ENCODE results near the gene FOSL2.
A peak's percentile ranks its signal among the peaks of the same experiment; 100 is the strongest.

Gene FOSL2

DNA sequence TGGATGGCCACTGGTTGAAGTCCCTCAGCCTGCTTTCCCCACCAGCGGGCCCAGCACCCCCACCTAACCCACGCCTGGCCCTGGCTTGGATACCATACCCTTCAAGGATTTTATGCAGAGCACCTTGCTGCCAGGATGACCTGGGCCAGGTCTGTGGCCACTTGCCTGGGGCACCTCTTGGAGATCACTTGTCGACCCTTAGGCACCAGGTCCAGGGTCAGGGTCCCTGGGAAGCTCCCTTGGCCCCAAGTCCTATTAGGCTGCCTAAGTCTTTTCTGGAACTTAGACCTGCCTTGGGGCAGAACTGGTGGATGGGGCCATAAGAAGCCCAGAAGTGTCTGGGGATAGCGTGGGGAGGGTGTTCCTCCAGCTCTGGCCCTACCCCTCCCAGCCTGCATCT is 39.1 kb downstream of the FOSL2 start:
- DNase-seq (ENCODE audit: low read depth in 2 of 2), result no peak

- DNase-seq (ENCODE audit: low read depth in 2 of 2), result no peak
Measured at GRCh38 chr2:28432362-28432761, 39.7 kb downstream of the FOSL2 start.

DNA sequence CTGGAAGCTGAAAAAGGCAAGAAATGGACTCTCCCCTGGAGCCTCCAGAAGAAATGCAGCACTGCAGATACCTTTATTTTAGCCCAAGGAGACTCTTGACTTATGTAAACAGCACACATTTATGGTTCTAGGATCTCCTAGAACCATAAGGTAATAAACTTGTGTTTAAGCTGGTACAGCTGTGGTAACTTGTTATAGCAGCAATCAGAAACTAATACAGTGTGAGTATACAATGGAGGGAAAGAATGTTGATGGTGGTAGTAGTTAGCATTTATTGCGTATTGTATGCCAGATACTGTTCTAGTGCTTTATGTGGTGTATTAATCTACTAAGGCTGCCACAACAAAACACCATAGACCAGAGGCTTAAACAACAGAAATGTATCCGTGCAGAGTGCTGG is 40.6 kb downstream of the FOSL2 start:
- DNase-seq (ENCODE audit: low read depth in 2 of 2), result no peak

DNA sequence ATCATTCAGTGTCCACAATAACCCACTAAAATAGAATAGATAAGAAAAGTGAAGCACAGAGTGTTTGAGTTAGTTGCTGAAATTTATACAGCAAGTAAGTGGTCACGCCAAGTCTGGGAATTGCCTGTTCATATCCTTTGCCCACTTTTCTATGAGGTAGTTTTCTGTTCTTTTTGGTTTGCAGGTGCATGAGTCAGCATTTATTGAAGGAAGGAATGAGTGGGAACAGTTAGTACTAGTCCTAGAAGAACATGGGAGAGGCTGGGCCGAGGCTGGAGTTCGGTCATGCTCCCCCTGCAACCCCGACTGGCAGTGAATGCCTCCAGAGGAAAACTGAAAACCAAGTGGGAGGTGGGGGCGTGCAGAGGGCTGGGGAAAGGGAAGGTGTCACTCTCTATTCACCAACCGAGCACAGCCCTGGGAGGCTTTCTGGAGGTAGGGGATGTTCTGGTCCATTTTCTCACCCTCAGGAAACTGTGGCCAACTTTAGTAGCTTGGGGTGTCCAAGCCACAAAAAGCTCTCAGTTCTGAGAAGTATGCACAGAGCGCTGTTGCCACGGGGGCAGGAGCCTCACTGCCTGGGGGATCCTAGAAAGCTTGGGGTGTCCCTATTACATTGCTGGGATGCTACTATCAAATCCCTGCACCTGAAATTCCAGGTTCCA is 41.4 kb downstream of the FOSL2 start:
- DNase-seq (ENCODE audit: low read depth in 2 of 2), result no peak

GRCh38 chr2:28434600-28434989 is 41.9 kb downstream of the FOSL2 start:
- DNase-seq (ENCODE audit: low read depth in 2 of 2), result no peak

- no peak for DNase-seq (ENCODE audit: low read depth in 2 of 2)
Measured at GRCh38 chr2:28435241-28435640, 42.6 kb downstream of the FOSL2 start.

DNA sequence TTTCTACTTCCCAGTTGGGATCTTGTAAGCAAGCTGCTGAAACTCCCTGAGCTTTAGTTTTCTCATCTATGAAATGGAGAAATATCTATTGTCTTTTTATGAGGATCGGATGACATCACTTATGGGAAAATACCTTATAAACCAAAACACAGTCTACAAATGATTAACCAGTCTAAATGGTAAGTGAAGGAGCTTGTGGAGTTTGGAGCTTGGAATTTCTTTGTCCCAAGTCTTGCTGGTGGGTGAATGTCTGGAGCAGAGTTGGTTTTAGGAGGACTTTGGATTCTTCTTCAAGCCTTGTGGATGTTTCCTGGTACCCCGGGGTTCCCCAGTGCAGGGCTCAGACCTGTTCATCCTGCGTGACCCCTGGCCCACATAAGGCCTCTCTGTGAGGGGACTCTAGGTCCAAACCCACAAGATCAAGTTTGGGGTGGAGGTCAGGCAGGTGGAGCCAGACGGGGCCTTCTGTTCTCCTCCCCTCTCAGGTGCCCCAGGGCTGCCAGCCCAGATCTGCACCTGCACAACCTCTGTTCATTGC is 43.2 kb downstream of the FOSL2 start:
- no peak for DNase-seq (ENCODE audit: low read depth in 2 of 2)

DNA sequence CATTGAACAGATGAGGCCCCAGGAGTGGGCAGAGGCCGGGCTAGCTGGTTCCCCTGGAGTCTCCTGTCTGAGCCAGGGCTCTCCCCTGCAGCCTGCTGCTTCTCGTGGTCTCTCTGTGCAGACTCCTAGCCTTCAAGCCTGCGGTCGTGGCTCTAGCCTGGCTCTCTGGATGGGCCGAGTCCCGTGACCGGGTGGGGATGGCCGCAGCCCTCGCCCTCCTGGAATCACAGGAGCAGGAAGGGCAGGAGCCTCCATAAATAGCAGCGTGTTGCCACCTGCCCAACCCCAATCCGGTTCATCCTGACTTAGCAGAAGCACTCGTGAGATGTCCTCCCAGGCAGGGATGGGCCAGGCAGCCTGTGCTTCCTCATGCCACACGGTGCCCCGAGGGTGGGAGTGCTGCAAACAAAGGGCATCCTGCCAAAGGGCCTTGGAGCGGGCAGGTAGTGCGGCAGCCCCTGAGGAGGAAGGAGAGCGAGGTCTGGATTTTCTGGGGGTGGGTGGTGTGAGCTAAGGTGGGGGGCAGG is 43.9 kb downstream of the FOSL2 start:
- no peak for DNase-seq (ENCODE audit: low read depth in 2 of 2)

- DNase-seq (ENCODE audit: low read depth in 2 of 2), result no peak
Measured at GRCh38 chr2:28437149-28437835, 44.6 kb downstream of the FOSL2 start.

DNA sequence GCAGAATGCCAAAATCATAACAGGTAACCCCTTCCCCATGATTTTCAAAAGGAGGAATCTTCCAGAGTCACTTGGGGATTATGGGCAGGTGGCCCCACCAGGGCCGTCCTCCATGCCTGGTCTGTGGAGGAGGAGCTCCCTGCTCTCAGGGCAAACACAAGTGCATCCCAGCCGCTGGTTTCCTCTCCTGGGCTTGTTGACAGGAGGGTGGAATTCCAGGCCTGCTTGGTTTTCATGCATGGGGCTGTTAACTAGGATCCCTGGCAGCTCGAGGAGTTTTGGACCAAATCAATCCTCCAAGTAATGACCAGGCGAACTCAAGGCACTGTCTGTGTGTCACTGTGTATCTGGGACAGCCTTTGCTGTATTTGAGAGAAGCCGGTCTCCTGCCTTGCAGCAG is 45.3 kb downstream of the FOSL2 start:
- DNase-seq (ENCODE audit: low read depth in 2 of 2), result no peak

GRCh38 chr2:28438532-28439063 is 45.9 kb downstream of the FOSL2 start:
- no peak for DNase-seq (ENCODE audit: low read depth in 2 of 2)

DNA sequence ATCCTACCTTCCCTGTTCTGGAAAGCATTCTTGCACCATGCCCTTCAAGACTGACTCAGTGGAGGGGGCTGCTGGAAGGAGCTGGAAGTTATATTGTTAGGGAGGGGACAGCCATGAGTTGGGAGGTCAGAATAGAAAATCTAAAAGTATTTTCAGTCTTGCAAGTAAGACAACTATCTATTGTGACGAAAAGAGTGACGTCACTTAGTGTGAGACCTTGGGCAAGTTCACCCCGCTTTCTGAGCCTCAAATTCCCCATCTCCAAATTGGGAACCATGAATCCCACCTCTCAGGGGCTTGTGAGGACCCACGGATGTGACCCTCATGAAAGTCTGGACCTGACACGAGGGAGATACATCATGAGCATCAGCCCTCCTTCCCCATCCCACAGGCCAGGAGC is 46.5 kb downstream of the FOSL2 start:
- no peak for DNase-seq (ENCODE audit: low read depth in 2 of 2)

- no peak for DNase-seq (ENCODE audit: low read depth in 2 of 2)
Measured at GRCh38 chr2:28439763-28440162, 47.1 kb downstream of the FOSL2 start.

GRCh38 chr2:28442328-28442727 is 49.7 kb downstream of the FOSL2 start:
- no peak for DNase-seq (ENCODE audit: low read depth in 2 of 2)

DNA sequence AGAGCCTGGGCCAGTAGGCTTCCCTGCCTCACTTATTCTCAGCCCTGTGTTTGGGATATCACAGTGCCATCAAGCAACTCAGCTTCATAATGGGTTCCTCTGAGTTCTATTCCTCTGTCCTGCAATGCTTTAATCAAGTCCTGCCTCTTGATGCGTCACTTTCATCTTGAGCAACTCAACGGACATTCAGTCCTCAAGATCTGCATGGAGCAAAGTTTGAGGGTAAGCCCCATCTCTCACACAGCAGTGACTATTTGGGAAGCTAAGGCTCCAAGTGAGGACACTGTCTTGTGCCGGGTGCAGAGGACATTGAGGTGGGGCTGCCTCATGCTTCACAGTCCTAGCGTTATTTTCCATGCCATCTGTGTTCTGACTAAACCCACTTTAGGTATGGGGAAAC is 52.3 kb downstream of the FOSL2 start:
- DNase-seq (ENCODE audit: low read depth in 2 of 2), result no peak

GRCh38 chr2:28445448-28446258 is 53.0 kb downstream of the FOSL2 start:
- peak; percentile 42 to 63 for DNase-seq (ENCODE audit: low read depth in 2 of 2)

GRCh38 chr2:28446531-28446930 is 53.9 kb downstream of the FOSL2 start:
- no peak for DNase-seq (ENCODE audit: low read depth in 2 of 2)

DNA sequence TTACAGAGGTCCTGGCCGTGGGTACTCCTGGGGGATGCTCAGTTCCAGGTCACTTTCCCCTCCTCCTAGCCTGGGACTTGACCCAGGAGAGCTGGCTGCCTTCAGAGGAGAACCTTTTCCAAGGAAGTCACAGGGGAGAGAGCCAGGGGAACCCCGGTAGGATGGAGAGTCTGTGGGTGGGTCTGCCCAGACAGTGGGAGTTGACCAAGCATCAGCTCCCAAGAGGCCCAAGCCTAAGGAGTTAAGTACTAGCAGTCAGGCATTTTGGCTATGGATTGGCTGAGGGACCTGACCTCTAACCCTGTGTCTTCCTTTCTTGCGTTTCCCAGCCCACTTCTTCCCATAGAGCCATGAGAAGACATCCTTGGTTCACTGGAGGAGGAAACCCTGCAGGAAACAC is 54.4 kb downstream of the FOSL2 start:
- no peak for DNase-seq (ENCODE audit: low read depth in 2 of 2)

DNA sequence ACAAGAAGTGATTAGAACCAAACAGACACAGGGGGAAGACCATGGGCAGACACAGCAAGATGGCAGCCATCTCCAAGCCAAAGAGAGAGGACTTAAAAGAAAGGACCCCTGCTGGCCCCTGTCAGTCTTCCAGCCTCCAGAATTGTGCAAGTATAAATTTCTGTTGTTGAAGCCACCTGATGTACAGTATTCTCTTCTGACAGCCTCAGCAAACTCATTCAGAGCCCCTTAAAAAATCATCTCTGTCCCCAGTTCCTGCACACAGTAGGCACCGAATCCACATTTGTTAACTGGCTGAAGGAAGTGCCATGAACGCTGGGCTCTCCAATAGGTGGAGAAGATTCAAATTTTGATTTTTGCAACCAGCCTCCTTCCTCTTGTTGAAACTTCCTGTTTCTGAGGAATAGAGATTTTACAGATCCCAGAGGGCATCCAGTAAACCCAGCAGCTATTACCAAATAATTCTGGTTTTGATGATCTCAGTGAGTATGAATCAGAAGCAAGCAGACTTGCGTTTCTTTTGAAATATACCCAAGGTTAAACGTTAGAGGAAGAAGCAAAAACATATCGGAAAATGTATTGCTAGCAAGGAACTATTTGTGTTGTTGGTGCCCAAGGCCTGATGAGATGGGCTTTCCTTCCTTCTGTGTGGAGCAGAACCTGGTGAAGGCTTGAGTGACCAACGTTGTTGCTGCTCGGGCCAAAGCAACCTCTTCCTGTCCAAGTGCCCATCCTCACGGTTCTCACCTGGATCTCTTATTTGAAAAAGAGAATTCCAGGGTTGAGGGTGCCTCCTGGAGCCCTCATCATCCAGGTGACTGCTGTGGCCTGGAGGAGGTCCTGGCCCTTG is 55.5 kb downstream of the FOSL2 start:
- DNase-seq (ENCODE audit: low read depth in 2 of 2), result no peak

GRCh38 chr2:28448793-28449100 is 56.1 kb downstream of the FOSL2 start:
- DNase-seq (ENCODE audit: low read depth in 2 of 2), result no peak

DNA sequence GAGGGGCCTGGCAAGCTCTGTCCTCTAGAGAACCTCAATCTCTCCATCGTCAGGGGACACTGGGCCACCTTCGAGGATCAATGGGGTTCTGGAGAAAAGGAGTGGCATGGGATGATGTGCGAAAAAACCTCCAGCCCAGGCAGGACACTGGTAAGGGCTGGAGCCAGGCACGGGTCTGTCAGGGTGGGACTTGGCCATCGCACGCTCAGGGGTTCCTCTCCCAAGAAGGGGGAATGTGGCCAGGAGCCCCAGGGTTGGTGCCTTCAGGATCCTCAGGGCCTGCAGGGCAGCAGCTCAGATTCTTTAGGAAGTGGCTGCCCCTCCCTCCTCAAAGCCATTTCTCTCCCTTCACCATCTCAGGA is 56.4 kb downstream of the FOSL2 start:
- no peak for DNase-seq (ENCODE audit: low read depth in 2 of 2)
